CD4-positive, alpha-beta T cell treated with Interleukin-15 for 4 hours (primary cell): ENCODE data around the gene MRPL55.
A peak's percentile ranks its signal among the peaks of the same experiment; 100 is the strongest.

Source experiments
- DNase-seq: peaks from one replicate; pipeline ENCODE4 v3.0.0-alpha.2; 2020; ENCODE audit warnings: low spot score

Gene MRPL55

GRCh38 chr1:228100822-228101613, 8.1 kb downstream of the MRPL55 start:
- DNase-seq = no peak

- no peak for DNase-seq
Measured at GRCh38 chr1:228099331-228099732, 9.8 kb downstream of the MRPL55 start.

DNA sequence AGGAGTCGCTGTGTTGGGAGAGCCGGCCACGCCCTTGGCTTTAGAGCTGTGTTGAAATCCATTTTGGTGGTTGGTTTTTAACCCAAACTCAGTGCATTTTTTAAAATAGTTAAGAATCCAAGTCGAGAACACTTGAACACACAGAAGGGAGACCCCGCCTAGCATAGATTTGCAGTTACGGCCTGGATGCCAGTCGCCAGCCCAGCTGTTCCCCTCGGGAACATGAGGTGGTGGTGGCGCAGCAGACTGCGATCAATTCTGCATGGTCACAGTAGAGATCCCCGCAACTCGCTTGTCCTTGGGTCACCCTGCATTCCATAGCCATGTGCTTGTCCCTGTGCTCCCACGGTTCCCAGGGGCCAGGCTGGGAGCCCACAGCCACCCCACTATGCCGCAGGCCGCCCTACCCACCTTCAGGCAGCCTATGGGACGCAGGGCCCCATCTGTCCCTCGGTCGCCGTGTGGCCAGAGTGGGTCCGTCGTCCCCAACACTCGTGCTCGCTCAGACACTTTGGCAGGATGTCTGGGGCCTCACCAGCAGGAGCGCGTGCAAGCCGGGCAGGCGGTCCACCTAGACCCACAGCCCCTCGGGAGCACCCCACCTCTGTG, 10.7 kb downstream of the MRPL55 start:
- no peak for DNase-seq

DNA sequence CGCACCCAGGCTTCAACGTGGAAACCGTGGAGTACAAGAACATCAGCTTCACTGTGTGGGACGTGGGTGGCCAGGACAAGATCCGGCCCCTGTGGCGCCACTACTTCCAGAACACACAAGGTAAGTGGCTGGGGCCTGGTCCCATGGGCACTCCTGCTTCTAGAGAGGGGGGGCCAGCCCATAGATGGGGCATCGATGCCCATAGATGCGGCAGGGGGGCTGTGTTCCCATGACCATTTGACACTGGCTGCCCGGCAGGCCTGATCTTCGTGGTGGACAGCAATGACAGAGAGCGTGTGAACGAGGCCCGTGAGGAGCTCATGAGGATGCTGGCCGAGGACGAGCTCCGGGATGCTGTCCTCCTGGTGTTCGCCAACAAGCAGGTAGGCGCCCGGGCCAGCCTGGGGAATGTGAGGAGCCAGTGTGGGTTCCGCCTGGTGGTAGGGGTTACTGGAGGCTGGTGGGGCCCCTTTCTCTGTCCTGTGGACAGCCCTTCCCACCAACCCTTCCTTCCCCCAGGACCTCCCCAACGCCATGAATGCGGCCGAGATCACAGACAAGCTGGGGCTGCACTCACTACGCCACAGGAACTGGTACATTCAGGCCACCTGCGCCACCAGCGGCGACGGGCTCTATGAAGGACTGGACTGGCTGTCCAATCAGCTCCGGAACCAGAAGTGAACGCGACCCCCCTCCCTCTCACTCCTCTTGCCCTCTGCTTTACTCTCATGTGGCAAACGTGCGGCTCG, 11.6 kb downstream of the MRPL55 start:
- no peak for DNase-seq

DNA sequence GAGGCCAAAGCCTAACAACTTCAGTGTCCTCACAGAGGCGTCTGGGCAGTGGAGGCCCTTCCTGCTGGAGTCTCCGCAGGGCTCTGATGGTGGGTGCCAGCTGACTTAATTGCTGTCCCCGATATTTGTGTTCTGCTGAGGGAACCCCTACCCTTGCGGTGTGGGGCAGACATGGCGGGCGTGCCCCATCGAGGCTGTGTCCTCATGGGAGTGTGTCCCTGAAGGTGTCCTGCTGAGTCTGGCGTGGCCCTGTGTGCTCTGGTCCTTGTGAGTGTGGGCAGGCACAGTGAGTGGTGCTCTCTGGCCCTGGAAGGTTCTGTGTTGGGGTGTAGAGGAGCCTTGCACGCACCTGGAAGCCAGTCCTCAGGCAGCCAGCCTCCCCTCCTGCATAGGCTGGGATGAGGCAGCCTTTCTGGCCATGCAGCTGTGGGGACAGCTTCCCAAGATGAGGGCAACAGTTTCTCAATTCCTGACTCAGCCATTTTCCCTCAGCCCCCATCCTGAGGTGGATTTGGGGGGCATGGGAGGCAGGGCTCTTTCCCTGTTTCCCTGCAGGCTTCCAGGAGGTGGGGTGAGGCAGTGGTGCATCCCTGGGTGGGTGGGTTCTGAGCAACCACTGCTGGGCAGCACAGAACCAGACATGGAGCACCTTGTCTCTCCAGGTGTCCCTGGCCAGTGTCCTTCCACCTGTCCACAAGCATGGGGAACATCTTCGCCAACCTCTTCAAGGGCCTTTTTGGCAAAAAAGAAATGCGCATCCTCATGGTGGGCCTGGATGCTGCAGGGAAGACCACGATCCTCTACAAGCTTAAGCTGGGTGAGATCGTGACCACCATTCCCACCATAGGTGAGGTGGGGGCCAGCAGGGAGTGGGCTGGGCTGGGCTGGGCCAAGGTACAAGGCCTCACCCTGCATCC, 12.4 kb downstream of the MRPL55 start:
- DNase-seq = no peak

DNA sequence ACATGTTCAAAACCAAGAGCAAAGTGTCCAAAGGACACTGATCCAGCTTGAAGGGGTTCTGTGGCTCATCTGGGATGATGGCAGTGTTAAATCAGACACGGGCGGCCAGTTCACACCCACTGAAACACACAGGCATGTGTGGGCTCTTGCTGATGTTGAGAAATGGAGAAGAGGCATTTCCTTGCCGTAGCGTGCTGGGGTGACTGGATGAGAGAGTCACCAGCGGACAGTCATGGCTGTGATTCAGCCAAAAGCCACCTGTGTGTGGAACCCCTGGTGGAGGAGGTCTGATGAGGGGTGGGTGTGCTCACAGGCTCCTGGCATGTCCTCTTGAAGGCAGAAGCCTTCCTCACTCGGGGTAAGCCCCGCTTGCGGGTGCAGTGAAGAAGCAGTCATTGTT, 13.2 kb downstream of the MRPL55 start:
- DNase-seq = no peak

- no peak for DNase-seq
Measured at GRCh38 chr1:228095161-228095560, 13.9 kb downstream of the MRPL55 start.

DNA sequence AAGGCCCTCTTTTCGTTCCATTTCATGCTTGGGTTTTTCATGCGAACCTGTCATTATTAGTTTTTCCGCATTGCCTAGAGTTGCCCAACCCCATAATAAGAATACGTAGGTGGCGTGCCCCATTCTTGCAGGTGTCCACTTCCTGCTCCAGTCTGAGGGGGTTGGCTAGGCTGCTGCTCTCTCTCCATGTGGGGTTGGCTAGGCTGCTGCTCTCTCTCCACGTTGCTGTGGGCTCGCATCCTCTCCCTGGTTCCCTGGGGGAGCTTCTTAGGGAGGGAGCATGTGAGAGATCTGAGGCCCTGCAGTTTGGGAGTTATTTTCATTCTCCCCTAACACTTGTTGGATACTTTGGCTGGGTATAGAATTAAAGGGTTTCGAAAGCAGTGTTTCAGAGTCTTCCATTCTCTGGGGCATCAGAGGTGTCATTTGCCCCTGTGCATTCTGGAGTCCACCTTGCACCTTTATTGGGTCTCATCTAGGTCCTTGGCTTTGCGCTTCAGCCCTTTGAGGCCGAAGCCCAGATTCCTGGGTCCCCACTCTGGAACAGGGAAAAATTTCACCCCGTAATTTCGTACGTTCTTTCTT, 14.6 kb downstream of the MRPL55 start:
- no peak for DNase-seq

DNA sequence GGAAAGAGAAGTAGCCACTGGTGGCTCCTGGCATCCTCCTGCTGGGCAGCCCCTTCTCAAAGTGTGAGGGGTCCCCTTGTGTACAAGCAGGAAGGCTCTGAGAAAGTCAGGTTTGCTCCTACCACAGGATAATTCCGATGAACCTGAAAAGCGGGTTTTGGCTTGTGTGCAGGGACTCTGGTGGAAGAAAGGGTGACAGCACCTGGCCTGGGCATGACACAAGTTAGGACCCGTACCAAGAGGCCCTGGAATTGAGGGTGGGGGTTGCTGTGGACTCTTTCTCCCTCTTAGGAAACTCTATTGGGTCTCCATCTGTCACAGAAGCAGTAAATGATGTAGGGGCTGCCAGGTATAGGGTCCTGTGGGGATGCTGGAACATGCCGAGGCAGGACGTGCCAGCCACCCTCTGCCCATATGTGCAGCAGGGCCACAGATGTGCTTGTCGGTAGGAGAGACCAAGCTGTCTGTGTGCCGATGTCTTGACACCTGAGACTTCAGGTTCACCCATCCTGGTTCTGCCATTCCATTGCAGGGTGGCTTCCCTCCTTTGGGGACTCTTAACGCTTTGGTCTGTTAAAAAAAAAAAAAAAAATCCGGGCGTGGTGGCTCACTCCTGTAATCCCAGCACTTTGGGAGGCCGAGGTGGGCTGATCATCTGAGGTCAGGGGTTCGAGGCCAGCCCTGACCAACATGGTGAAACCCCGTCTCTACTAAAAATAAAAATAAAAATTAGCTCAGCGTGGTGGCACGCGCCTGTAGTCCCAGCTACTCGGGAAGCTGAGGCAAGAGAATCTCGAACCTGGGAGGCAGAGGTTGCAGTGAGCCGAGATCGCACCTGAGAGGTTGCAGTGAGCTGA, 15.8 kb downstream of the MRPL55 start:
- no peak for DNase-seq

DNA sequence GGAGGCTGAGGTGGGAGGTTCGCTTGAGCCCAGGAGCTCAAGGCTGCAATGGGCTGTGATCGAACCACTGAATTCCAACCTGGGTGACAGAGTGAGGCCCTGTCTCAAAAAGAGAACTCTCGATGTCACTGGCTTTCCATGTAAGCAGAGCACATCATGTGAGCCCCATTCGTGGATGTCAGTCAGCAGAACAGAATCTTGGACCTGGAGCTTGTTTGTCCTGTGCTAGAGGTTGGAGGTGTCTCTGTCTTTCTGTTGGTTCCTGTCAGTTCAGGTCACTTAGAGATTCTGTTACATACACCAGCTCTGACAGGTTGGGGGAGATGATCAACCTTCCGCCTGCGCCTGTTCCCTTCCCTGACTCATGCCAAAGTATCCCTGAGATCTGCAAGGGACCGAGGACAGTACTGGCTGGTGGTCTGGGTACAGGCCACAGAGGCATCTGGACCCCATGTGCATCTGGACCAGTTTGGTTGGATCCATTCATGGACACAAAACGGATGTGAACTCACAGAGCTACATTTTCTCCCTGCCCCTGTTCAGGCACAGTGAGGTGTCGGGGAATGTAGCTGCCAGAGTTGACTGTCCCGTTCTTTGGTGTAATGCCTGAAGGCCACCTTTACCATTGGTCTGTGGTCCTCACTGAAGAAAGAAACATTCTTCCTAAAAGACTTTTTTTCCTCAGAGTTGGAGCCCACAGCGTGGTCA, 16.6 kb downstream of the MRPL55 start:
- no peak for DNase-seq

DNA sequence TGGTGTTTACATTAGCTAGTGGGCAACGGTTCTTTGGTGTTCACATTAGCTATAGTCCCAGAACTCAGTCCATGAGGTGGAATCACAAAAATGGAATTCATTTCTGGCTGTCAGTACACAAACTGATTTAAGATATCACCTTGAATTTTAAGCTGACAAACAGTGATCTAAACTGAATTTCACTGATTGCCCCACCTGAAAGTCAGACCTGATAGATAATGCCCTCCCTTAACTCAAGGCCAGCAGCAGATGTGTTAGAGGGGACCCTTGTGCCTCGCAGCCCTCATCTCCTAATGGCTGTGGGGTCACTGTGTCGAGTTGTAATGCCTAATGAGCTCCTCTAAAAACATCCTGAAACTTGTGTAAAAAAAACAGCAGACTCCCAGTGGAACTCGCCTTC, 18.0 kb downstream of the MRPL55 start:
- DNase-seq = no peak

GRCh38 chr1:228090613-228091081, 18.5 kb downstream of the MRPL55 start:
- DNase-seq = no peak

DNA sequence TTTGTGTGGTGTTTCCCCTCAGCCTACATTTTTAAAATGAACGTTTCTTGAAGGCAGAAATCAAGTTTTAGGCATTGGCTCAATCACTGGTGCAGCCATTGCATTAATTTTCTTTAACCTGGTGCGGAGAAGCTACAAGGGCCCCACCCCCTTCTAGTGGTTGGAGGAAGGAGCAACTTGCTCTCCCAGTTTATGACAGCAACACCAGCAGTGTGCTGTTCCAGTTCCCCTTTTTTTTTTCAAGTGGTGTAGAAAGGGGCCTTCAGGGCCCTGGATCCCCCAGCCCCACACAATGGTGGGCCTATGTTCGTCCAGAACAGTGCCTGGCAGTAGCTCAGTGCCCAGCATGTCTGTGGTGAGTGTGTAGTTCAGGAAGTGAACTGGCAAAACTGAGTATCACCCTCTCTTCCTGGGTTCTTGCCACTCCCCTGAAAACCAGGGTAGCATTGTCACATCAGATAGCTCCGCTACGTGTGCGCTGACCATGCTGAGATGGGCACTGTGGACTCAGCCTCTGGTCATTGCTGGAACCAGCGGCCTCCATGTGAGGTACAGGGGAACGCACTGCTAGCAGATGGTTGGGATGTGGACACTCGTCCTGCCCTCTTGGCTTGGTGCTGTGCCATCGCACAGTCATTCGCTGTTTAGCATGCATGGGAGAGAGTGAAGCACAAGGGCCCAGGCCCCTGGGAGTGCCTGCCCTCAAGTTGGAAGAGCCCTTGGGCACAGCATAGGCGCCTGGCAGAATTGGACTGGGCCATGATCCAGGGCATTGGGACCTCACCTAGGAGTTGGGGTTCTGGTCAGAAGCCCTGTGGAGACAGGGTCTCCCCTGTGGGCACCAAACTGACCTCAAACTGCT, 19.3 kb downstream of the MRPL55 start:
- DNase-seq = no peak

DNA sequence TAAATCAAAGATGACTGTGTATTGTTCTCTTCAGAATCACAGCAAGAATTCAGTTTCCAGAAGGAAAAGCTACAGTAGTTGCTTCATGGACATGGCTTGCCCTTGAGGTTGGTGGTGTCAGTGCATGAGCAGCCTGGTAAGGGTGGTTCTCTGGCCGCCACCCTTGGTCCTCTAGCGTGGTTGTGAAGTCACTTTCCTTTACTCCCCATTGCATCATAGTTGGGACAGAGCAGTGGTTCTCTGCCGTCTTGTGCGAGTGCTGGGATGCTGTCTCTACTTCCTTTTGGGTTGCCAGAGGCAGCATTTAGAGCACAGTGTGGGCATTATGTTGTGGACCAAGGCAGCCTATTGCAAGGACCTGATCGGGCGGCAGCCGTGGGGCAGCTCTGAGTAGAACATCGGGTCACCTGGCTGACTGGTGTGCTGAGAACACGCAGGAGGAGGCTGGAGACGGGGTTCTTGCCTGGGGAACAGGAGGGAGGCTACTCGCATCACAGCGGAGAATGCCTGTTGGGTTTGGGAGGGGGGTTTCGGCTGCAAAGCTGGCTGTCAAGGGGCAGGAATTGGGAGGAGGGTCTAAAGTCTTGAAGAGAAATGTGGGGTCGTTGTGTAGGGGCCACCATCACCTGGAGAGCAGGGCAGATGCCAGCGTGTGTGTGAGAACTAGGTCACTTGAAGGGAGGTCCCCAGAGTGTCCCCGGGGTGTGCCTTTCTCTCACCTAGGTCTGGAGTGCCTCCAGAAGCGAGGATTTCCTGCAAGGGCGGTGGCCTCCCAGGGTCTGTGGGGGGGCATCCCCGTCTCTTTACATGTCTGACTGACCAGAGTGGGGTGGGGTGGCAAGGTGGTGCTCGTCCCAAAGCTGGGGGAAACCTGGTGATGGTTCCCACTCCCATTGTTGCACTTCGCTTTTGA, 20.3 kb downstream of the MRPL55 start:
- DNase-seq = no peak

GRCh38 chr1:228087771-228088251, 21.3 kb downstream of the MRPL55 start:
- peak; percentile 39 for DNase-seq

- no peak for DNase-seq
Measured at GRCh38 chr1:228085287-228085951, 23.7 kb downstream of the MRPL55 start.

DNA sequence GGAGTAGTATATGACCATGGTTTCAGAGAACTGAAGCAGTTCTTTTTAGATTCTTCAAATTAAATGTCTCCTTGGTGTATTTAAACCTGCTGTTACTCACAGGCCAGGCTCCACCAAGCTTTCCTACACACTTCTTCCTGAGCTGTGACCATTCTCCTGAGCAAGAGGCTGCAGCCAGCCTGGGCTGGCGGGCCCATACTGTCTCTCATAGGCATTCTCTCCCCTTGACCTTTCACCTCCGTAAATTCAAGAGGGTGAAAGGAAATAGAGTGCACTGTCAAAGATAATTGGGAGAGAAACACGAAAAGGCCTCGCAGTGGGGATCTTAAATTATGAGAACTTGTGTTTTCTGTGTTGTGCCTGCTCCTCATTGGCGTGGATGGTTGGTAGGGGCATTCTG, 24.3 kb downstream of the MRPL55 start:
- no peak for DNase-seq
